ENCODE measurements around the gene PARD3B. TPM values are rescaled to one million over a fixed set of nuclear protein-coding genes. Genes with fewer than 3 reads are reported as not detected.
"Not testable (repeated sequence)": the region's sequence is repeated elsewhere in the genome, so short reads cannot be mapped to it uniquely, and the experiment has no call there.

Gene PARD3B
- polyA plus RNA-seq, 3 donors = not detected

DNA sequence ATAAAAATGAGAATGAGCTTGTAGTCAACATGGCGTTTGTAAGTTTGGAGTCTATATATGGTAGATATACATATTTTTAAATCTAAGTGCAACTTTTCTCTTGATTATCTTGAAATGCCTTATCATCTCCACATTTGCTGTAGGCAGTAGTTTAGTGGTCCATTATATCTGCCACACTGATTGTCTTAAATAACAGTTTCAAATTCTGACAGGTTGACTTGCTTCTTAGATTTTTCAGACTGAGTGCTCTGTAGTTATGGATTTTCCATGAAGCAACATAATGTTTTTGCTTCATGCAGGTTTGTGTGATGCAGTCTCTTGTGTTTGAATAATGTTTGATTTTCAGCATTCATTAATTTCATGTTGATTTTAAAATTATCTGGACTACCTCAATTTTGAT, 12.3 kb downstream of the PARD3B start:
- no peaks in the 10 kb centered on the region for H3K4me1 Mint-ChIP-seq
- no peaks in the 10 kb centered on the region for H3K4me1 ChIP-seq (ENCODE audit: control insufficient read depth in 1 of 2, insufficient read depth in 2 of 2, low read length in 2 of 2)
- no peak overlapping the region for H3K4me3 Mint-ChIP-seq
- H3K9ac ChIP-seq (ENCODE audit: insufficient read depth, low read length, poor library complexity, severe bottlenecking) = no peak overlapping the region
- no peaks in the 10 kb centered on the region for H3K36me3 ChIP-seq (replicated peaks in 1 of 2; ENCODE audit: control insufficient read depth in 1 of 2, insufficient read depth in 2 of 2, low read length in 2 of 2)
- no peaks in the 10 kb centered on the region for H3K9me3 ChIP-seq (replicated peaks in 1 of 2; ENCODE audit: control insufficient read depth in 1 of 2, insufficient read depth in 1 of 2, low read length in 2 of 2)
- H3K27me3 Mint-ChIP-seq (ENCODE audit: low read depth in 3 of 3) = peaks cover 0 to 2% (median 2%) of the 10 kb centered on the region in 3 donors
- intact Hi-C loops (cut with micrococcal nuclease) = no loop called here
- H3K4me2 ChIP-seq (replicated peaks; ENCODE audit: extremely low read depth, low read length, poor library complexity, severe bottlenecking) = no peak overlapping the region
- H3K27me3 ChIP-seq (ENCODE audit: control insufficient read depth in 2 of 2, insufficient read depth in 2 of 2, low read length in 2 of 2) = no peaks in the 10 kb centered on the region
- peaks cover 4 to 14% (median 9%) of the 10 kb centered on the region in 7 donors for H3K9me3 Mint-ChIP-seq
- WGBS (ENCODE audit: insufficient coverage) = no CpG with 5 or more reads among the region's 1 CpG
- H2AFZ ChIP-seq (ENCODE audit: insufficient read depth, low read depth, low read length, poor library complexity, severe bottlenecking) = no peak overlapping the region
- no peak for DNase-seq
- no peak overlapping the region for H3K4me3 ChIP-seq (replicated peaks in 1 of 3; ENCODE audit: low read depth in 2 of 3, low read length in 3 of 3)
- H3K79me2 ChIP-seq (ENCODE audit: insufficient read depth, low read length) = no peaks in the 10 kb centered on the region
- no peaks in the 10 kb centered on the region for H4K20me1 ChIP-seq (ENCODE audit: insufficient read depth, low read length)
- H3K27ac ChIP-seq (ENCODE audit: low read depth in 1 of 2, low read length in 2 of 2) = no peak overlapping the region
- no peak for TF ChIP-seq CTCF (IDR thresholded peaks at IDR 0.05)
- no peaks in the 10 kb centered on the region for H3K36me3 Mint-ChIP-seq
- H3K27ac Mint-ChIP-seq = no peak overlapping the region

- H3K36me3 Mint-ChIP-seq, H3K27ac Mint-ChIP-seq: not testable (repeated sequence)
Measured at GRCh38 chr2:204559358-204559757, 14.1 kb downstream of the PARD3B start.

More at GRCh38 chr2:204559358-204559757, 14.1 kb downstream of the PARD3B start:
- H3K27ac ChIP-seq (ENCODE audit: low read depth in 1 of 2, low read length in 2 of 2); H3K4me2 ChIP-seq (replicated peaks; ENCODE audit: extremely low read depth, low read length, poor library complexity, severe bottlenecking); H3K9ac ChIP-seq (ENCODE audit: insufficient read depth, low read length, poor library complexity, severe bottlenecking); H3K27me3 Mint-ChIP-seq (ENCODE audit: low read depth in 3 of 3); intact Hi-C loops (cut with micrococcal nuclease); H3K79me2 ChIP-seq (ENCODE audit: insufficient read depth, low read length); H3K4me1 ChIP-seq (ENCODE audit: control insufficient read depth in 1 of 2, insufficient read depth in 2 of 2, low read length in 2 of 2); H3K36me3 ChIP-seq (replicated peaks in 1 of 2; ENCODE audit: control insufficient read depth in 1 of 2, insufficient read depth in 2 of 2, low read length in 2 of 2); H3K4me1 Mint-ChIP-seq; DNase-seq; H4K20me1 ChIP-seq (ENCODE audit: insufficient read depth, low read length); H3K27me3 ChIP-seq (ENCODE audit: control insufficient read depth in 2 of 2, insufficient read depth in 2 of 2, low read length in 2 of 2); H3K4me3 ChIP-seq (replicated peaks in 1 of 3; ENCODE audit: low read depth in 2 of 3, low read length in 3 of 3); H3K4me3 Mint-ChIP-seq; H2AFZ ChIP-seq (ENCODE audit: insufficient read depth, low read depth, low read length, poor library complexity, severe bottlenecking); H3K9me3 ChIP-seq (replicated peaks in 1 of 2; ENCODE audit: control insufficient read depth in 1 of 2, insufficient read depth in 1 of 2, low read length in 2 of 2): not testable (repeated sequence)
- peaks cover 6 to 16% (median 8%) of the 10 kb centered on the region in 7 donors for H3K9me3 Mint-ChIP-seq

All from CD14-positive monocyte (primary cell).